Body of pancreas (tissue), 4 donors: ENCODE measurements around the gene DYNC1I2. TPM values are rescaled to one million over a fixed set of nuclear protein-coding genes. Genes with fewer than 3 reads are reported as not detected.

Source experiments
- ATAC-seq: fragments of 150-250 bp; one replicate; pipeline ENCODE4 v1.9.1; 2016
- DNase-seq, 4 donors: peaks; one replicate each; pipeline ENCODE4 v3.0.0-alpha.2; 2019
- H3K27ac ChIP-seq, 4 donors: fragments of 200-600 bp; sonication (generic); 1 replicate in 3 of 4; 2 replicates in 1 of 4; pipeline versions ENCODE4 v1.5.1 to v1.6.1; 2016 to 2019; ENCODE audit warnings: mild to moderate bottlenecking in 1 of 4, mixed read lengths in 1 of 4, moderate library complexity in 1 of 4
- H3K27me3 ChIP-seq, 2 donors: fragments of 200-600 bp; sonication (generic); one replicate each; pipeline ENCODE4 v1.6.0; 2016; ENCODE audit warnings: mild to moderate bottlenecking in 1 of 2
- H3K36me3 ChIP-seq, 2 donors: fragments of 200-600 bp; sonication (generic); replicated peaks in 1 of 2; 2 replicates each; pipeline ENCODE4 v1.5.1; 2016; ENCODE audit warnings: low read depth in 2 of 2; ENCODE audit not compliant: insufficient read depth in 1 of 2
- H3K4me1 ChIP-seq: fragments of 200-600 bp; sonication (generic); one replicate; pipeline ENCODE4 v1.6.0; 2016
- H3K4me3 ChIP-seq, 2 donors: fragments of 200-600 bp; sonication (generic); 1 replicate in 1 of 2; 2 replicates in 1 of 2; pipeline ENCODE4 v1.5.1; 2016 to 2019
- H3K9me3 ChIP-seq, 3 donors: fragments of 200-600 bp; sonication (generic); 1 replicate in 2 of 3; 2 replicates in 1 of 3; pipeline ENCODE4 v1.5.1; 2016
- CTCF ChIP-seq, 7 experiments: fragments of 450-650 bp in 4 of 7; fragments of 200-600 bp in 3 of 7; sonication (generic) in 3 of 7; IDR thresholded peaks; one replicate each; pipeline ENCODE4 v1.5.1; 2016 to 2019; ENCODE audit warnings: antibody characterized with exemption in 7 of 7
- POLR2A ChIP-seq, 3 donors: fragments of 450-650 bp; IDR thresholded peaks; one replicate each; pipeline ENCODE4 v1.6.1; 2016; ENCODE audit warnings: antibody characterized with exemption in 3 of 3, mild to moderate bottlenecking in 2 of 3
- WGBS, 2 donors: methylation state at CpG; one replicate each; pipeline ENCODE4 v1.1.5; 2017; 5-methylcytosine and 5-hydroxymethylcytosine counted together
- intact Hi-C: fragments of 100-400 bp; cut with DNase I; formaldehyde crosslinking; loops from one replicate; pipeline ENCODE4 v1.15.1; 2023
- total RNA-seq, 2 donors: library from RNA; depleted of rRNA; stranded (reverse); fragments of >200 nt; gene quantifications; one replicate each; pipeline ENCODE4 v1.1.0, GENCODE V29; 2016

Gene DYNC1I2
- total RNA-seq, 2 donors from 2014 or later, result 34.6 to 52.7 TPM

- Histone ChIP-seq H3K9me3 (no peaks in the 10 kb centered on the region), H3K27me3 (no peaks in the 10 kb centered on the region), H3K4me3 (no peak overlapping the region), H3K36me3 (peaks cover 0 to 3% of the 10 kb centered on the region in 2 donors), H3K27ac (no peak overlapping the region), H3K4me1 (no peaks in the 10 kb centered on the region)
- intact Hi-C loops, result no loop called here
- no peak for DNase-seq
- TF ChIP-seq POLR2A (IDR thresholded peaks at IDR 0.05) (no peak), CTCF (IDR thresholded peaks at IDR 0.05) (no peak)
- 65 to 67% methylated on average over 3 of the region's 3 CpGs for WGBS, 2 donors
- ATAC-seq, result no peak
These were observed 21.9 kb downstream of the DYNC1I2 start for GRCh38 chr2:171709011-171709685.

GRCh38 chr2:171711351-171711750 is 24.1 kb downstream of the DYNC1I2 start:
- Histone ChIP-seq H3K4me1 (no peaks in the 10 kb centered on the region), H3K4me3 (no peak overlapping the region), H3K27me3 (no peaks in the 10 kb centered on the region), H3K9me3 (no peaks in the 10 kb centered on the region), H3K36me3 (peaks cover 0 to 3% of the 10 kb centered on the region in 2 donors), H3K27ac (no peak overlapping the region)
- no peak for DNase-seq
- intact Hi-C loops, result no loop called here
- ATAC-seq, result no peak
- no peak for TF ChIP-seq CTCF (IDR thresholded peaks at IDR 0.05)
- TF ChIP-seq POLR2A (IDR thresholded peaks at IDR 0.05), result no peak

- TF ChIP-seq POLR2A (IDR thresholded peaks at IDR 0.05), result no peak
- ATAC-seq (no peak), DNase-seq (no peak)
- Histone ChIP-seq H3K36me3 (peaks cover 0 to 5% of the 10 kb centered on the region in 2 donors), H3K4me3 (no peak overlapping the region), H3K4me1 (no peaks in the 10 kb centered on the region), H3K27ac (no peak overlapping the region), H3K27me3 (no peaks in the 10 kb centered on the region), H3K9me3 (no peaks in the 10 kb centered on the region)
- 89 to 90% methylated on average over 2 of the region's 2 CpGs for WGBS, 2 donors
- intact Hi-C loops, result no loop called here
These were observed 24.8 kb downstream of the DYNC1I2 start for GRCh38 chr2:171712051-171712450.

GRCh38 chr2:171718720-171719119 is 31.5 kb downstream of the DYNC1I2 start:
- H3K27me3 ChIP-seq, result no peaks in the 10 kb centered on the region
- TF ChIP-seq POLR2A (IDR thresholded peaks at IDR 0.05) (no peak), CTCF (IDR thresholded peaks at IDR 0.05) (no peak)
- WGBS, 2 donors, result 93 to 95% methylated on average over 4 of the region's 4 CpGs
- ATAC-seq (no peak), DNase-seq (no peak)
- intact Hi-C loops, result no loop called here
- H3K4me1 ChIP-seq, result peaks cover 4% of the 10 kb centered on the region
- peaks cover 0 to 10% of the 10 kb centered on the region in 2 donors for H3K36me3 ChIP-seq
- H3K4me3 ChIP-seq, result no peak overlapping the region
- no peak overlapping the region for H3K27ac ChIP-seq
- no peaks in the 10 kb centered on the region for H3K9me3 ChIP-seq

GRCh38 chr2:171719660-171720059 is 32.4 kb downstream of the DYNC1I2 start:
- 90 to 95% methylated on average over 3 of the region's 3 CpGs for WGBS, 2 donors
- TF ChIP-seq POLR2A (IDR thresholded peaks at IDR 0.05) (no peak), CTCF (IDR thresholded peaks at IDR 0.05) (no peak)
- H3K36me3 ChIP-seq, result peaks cover 0 to 10% of the 10 kb centered on the region in 2 donors

More at GRCh38 chr2:171719660-171720059, 32.4 kb downstream of the DYNC1I2 start:
- ATAC-seq, result no peak
- peaks cover 12% of the 10 kb centered on the region for H3K4me1 ChIP-seq
- no peaks in the 10 kb centered on the region for H3K9me3 ChIP-seq
- no peaks in the 10 kb centered on the region for H3K27me3 ChIP-seq
- DNase-seq, result no peak
- intact Hi-C loops, result no loop called here
- no peak overlapping the region for H3K27ac ChIP-seq
- no peak overlapping the region for H3K4me3 ChIP-seq
